Panc1 (cell line): ENCODE measurements around the gene ADGRV1.

Experiments used
- POLR2AphosphoS5 ChIP-seq: IDR thresholded peaks from 2 replicates; pipeline ENCODE4 v1.6.1; 2012; ENCODE audit warnings: mild to moderate bottlenecking, low read depth, low read length, moderate library complexity
- TCF7L2 ChIP-seq: IDR thresholded peaks from 2 replicates; pipeline ENCODE4 v1.6.1; 2011; ENCODE audit warnings: mild to moderate bottlenecking, low read depth, low read length, inconsistent platforms
- TF ChIP-seq, protein P1 (sequence below): fragments of 450-650 bp; IDR thresholded peaks from 2 replicates; pipeline ENCODE4 v1.5.1; 2017; ENCODE audit warnings: mild to moderate bottlenecking
- TF ChIP-seq, protein P2 (sequence below), 2 experiments: IDR thresholded peaks; 2 replicates each; pipeline ENCODE4 v1.6.1; 2011 to 2012; ENCODE audit warnings: low read depth in 2 of 2, control low read depth in 1 of 2, low read length in 1 of 2, mild to moderate bottlenecking in 1 of 2, moderate library complexity in 1 of 2; ENCODE audit not compliant: insufficient read depth in 1 of 2

DNA sequence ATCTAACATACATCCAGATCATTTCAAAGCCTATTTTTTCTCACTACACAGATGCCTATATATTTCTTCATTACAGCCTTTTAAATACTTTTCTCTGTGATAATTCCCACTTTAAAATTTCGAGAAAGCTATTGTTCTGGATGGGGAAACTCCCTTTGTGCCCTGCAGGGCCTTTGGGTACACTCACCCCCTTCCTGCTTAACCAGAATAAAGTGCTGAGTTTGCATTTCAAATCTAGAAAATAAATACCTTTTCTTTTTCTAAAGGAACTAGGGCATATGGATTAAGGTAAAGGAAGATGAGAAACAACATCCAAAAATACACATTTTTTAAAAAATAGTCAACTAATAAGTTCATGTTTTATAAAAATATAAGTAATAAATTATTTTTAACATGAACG is 323.9 kb downstream of the ADGRV1 start:
- TF ChIP-seq, protein P1, sequence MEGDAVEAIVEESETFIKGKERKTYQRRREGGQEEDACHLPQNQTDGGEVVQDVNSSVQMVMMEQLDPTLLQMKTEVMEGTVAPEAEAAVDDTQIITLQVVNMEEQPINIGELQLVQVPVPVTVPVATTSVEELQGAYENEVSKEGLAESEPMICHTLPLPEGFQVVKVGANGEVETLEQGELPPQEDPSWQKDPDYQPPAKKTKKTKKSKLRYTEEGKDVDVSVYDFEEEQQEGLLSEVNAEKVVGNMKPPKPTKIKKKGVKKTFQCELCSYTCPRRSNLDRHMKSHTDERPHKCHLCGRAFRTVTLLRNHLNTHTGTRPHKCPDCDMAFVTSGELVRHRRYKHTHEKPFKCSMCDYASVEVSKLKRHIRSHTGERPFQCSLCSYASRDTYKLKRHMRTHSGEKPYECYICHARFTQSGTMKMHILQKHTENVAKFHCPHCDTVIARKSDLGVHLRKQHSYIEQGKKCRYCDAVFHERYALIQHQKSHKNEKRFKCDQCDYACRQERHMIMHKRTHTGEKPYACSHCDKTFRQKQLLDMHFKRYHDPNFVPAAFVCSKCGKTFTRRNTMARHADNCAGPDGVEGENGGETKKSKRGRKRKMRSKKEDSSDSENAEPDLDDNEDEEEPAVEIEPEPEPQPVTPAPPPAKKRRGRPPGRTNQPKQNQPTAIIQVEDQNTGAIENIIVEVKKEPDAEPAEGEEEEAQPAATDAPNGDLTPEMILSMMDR, result no peak
- TF ChIP-seq POLR2AphosphoS5, result no peak
- TF ChIP-seq, protein P2, sequence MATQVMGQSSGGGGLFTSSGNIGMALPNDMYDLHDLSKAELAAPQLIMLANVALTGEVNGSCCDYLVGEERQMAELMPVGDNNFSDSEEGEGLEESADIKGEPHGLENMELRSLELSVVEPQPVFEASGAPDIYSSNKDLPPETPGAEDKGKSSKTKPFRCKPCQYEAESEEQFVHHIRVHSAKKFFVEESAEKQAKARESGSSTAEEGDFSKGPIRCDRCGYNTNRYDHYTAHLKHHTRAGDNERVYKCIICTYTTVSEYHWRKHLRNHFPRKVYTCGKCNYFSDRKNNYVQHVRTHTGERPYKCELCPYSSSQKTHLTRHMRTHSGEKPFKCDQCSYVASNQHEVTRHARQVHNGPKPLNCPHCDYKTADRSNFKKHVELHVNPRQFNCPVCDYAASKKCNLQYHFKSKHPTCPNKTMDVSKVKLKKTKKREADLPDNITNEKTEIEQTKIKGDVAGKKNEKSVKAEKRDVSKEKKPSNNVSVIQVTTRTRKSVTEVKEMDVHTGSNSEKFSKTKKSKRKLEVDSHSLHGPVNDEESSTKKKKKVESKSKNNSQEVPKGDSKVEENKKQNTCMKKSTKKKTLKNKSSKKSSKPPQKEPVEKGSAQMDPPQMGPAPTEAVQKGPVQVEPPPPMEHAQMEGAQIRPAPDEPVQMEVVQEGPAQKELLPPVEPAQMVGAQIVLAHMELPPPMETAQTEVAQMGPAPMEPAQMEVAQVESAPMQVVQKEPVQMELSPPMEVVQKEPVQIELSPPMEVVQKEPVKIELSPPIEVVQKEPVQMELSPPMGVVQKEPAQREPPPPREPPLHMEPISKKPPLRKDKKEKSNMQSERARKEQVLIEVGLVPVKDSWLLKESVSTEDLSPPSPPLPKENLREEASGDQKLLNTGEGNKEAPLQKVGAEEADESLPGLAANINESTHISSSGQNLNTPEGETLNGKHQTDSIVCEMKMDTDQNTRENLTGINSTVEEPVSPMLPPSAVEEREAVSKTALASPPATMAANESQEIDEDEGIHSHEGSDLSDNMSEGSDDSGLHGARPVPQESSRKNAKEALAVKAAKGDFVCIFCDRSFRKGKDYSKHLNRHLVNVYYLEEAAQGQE (IDR thresholded peaks at IDR 0.05; ENCODE audit: insufficient read depth in 1 of 2, low read depth in 2 of 2, low read length in 1 of 2), result no peak
- no peak for TF ChIP-seq TCF7L2
